ENCODE data around the gene CPA2. TPM values are rescaled to one million over a fixed set of nuclear protein-coding genes. Genes with fewer than 3 reads are reported as not detected.

Gene CPA2
- polyA plus RNA-seq, 1 of the 3 experiments (the other 2 are of a cell fraction), result 0.03 TPM

DNA sequence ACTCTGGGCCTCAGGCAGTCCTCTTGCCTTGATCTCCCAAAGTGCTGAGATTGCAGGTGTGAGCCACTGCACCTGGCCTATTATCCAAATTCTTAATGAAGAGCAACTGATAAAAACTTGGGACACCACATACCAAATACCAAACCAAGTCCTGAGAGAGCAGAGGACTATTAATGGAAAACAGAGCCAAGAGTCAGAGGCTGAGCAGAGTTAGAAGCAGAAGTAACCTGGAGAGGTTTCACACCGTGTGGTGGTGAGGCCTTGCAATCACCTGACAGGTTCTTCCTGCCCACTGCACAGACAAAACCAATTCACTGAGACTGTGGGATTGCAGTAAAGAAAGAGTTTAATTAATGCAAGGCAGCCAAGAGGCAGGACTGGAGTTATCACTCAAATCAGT lies 43.0 kb upstream of the CPA2 start:
- H3K4me3 ChIP-seq (ENCODE audit: low read depth in 2 of 2, low read length in 1 of 2), result no peak overlapping the region
- no peaks in the 10 kb centered on the region for H3K79me2 ChIP-seq (ENCODE audit: insufficient read depth)
- no peaks in the 10 kb centered on the region; a peak in 1 of 4 replicates for H3K4me1 ChIP-seq (ENCODE audit: control insufficient read depth in 1 of 2, insufficient read depth in 2 of 2, low read depth in 1 of 2, low read length in 1 of 2)
- no peak overlapping the region for H2AFZ ChIP-seq (ENCODE audit: low read depth)
- no peaks in the 10 kb centered on the region for H3K9me2 ChIP-seq
- TF ChIP-seq FOSL2 (IDR thresholded peaks at IDR 0.05; ENCODE audit: borderline replicate concordance, low read depth) (no peak), YY1 (IDR thresholded peaks at IDR 0.05; ENCODE audit: low read depth) (no peak), RAD21 (IDR thresholded peaks at IDR 0.05; ENCODE audit: low read length) (no peak), RXRA (IDR thresholded peaks at IDR 0.05; ENCODE audit: borderline replicate concordance, low read depth) (no peak), EZH2phosphoT487 (IDR thresholded peaks at IDR 0.05; ENCODE audit: borderline replicate concordance, low read depth) (no peak), FOXJ3 (CRISPR knock-in tag; IDR thresholded peaks at IDR 0.05) (no peak), JUND (IDR thresholded peaks at IDR 0.05) (no peak)
- H3K4me2 ChIP-seq, result no peak overlapping the region
- no peaks in the 10 kb centered on the region for H4K20me1 ChIP-seq (ENCODE audit: insufficient read depth)
- CTCF ChIA-PET, result no interaction called here
- no peaks in the 10 kb centered on the region for H3K36me3 ChIP-seq (replicated peaks in 1 of 2; ENCODE audit: control insufficient read depth in 1 of 2, insufficient read depth in 2 of 2, low read length in 1 of 2)
- H3K9ac ChIP-seq, result no peak overlapping the region
- WGBS (ENCODE audit: low lambda C conversion rate), result 65% methylated on average over 1 of the region's 1 CpG
- DNase-seq, result no peak
- H3K9me3 ChIP-seq, result no peaks in the 10 kb centered on the region
- H3F3A ChIP-seq (replicated peaks; ENCODE audit: insufficient read depth), result no peaks in the 10 kb centered on the region
- H3K27ac ChIP-seq (ENCODE audit: low read depth in 2 of 2, low read length in 1 of 2), result no peak overlapping the region
- H3K27me3 ChIP-seq (ENCODE audit: insufficient read depth), result no peaks in the 10 kb centered on the region
- POLR2A ChIA-PET, result no interaction called here

- Histone ChIP-seq H3K36me3 (replicated peaks in 1 of 2; ENCODE audit: control insufficient read depth in 1 of 2, insufficient read depth in 2 of 2, low read length in 1 of 2) (no peaks in the 10 kb centered on the region), H3K4me2 (no peak overlapping the region), H3K79me2 (ENCODE audit: insufficient read depth) (no peaks in the 10 kb centered on the region), H3K27me3 (ENCODE audit: insufficient read depth) (no peaks in the 10 kb centered on the region), H3F3A (replicated peaks; ENCODE audit: insufficient read depth) (no peaks in the 10 kb centered on the region), H3K9me3 (no peaks in the 10 kb centered on the region), H3K4me3 (ENCODE audit: low read depth in 2 of 2, low read length in 1 of 2) (no peak overlapping the region), H3K27ac (ENCODE audit: low read depth in 2 of 2, low read length in 1 of 2) (no peak overlapping the region), H2AFZ (ENCODE audit: low read depth) (no peak overlapping the region), H3K4me1 (ENCODE audit: control insufficient read depth in 1 of 2, insufficient read depth in 2 of 2, low read depth in 1 of 2, low read length in 1 of 2) (peaks cover 0 to 6% of the 10 kb centered on the region in 2 experiments; a peak in 2 of 4 replicates), H3K9me2 (no peaks in the 10 kb centered on the region), H4K20me1 (ENCODE audit: insufficient read depth) (no peaks in the 10 kb centered on the region), H3K9ac (no peak overlapping the region)
- WGBS (ENCODE audit: low lambda C conversion rate), result 92% methylated on average over 5 of the region's 5 CpGs
- no peak for TF ChIP-seq GATA2 (CRISPR knock-in tag; IDR thresholded peaks at IDR 0.05)
- TF ChIP-seq CHD2 (IDR thresholded peaks at IDR 0.05; ENCODE audit: low read length, partially characterized antibody), result no peak
- TF ChIP-seq REST (IDR thresholded peaks at IDR 0.05; ENCODE audit: low read depth, low read length), result no peak
- TF ChIP-seq, protein P1, sequence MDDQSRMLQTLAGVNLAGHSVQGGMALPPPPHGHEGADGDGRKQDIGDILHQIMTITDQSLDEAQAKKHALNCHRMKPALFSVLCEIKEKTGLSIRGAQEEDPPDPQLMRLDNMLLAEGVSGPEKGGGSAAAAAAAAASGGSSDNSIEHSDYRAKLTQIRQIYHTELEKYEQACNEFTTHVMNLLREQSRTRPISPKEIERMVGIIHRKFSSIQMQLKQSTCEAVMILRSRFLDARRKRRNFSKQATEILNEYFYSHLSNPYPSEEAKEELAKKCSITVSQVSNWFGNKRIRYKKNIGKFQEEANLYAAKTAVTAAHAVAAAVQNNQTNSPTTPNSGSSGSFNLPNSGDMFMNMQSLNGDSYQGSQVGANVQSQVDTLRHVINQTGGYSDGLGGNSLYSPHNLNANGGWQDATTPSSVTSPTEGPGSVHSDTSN (IDR thresholded peaks at IDR 0.05), result no peak
- no peak for TF ChIP-seq TEAD4 (IDR thresholded peaks at IDR 0.05; ENCODE audit: borderline replicate concordance, insufficient read depth)
- TF ChIP-seq ELF1 (IDR thresholded peaks at IDR 0.05), result no peak
- no peak for TF ChIP-seq FOSL2 (IDR thresholded peaks at IDR 0.05; ENCODE audit: borderline replicate concordance, low read depth)
- no peak for TF ChIP-seq MAX (IDR thresholded peaks at IDR 0.05; ENCODE audit: low read depth)
- TF ChIP-seq FOXM1 (IDR thresholded peaks at IDR 0.05; ENCODE audit: low read depth), result no peak
- POLR2A ChIA-PET, result interaction anchor here (0.6 kb wide), 1 partner anchor 13 kb away, joined by 5 read pairs; no protein-coding TSS in a partner anchor
- no peak for DNase-seq
- CTCF ChIA-PET, result no interaction called here
Observed at GRCh38 chr7:130224210-130224609, 42.5 kb upstream of the CPA2 start.
